A673 (cell line): ENCODE results near the gene LTBP4. TPM values are rescaled to one million over a fixed set of nuclear protein-coding genes. Genes with fewer than 3 reads are reported as not detected.

Experiments
- BruUV-seq: library from RNA; stranded (reverse); fragments of 400-500 nt; replicated peaks from 2 replicates; lab custom pipeline; 2021; lab: Mats Ljungman, UMichigan
- CTCF ChIA-PET: fragments of 300-600 bp; sonication (Branson Sonifier 250); formaldehyde crosslinking; loops from one replicate; lab custom pipeline; 2022; ENCODE audit warnings: antibody characterized with exemption; lab: Charles Lee
- POLR2A ChIA-PET: fragments of 300-600 bp; sonication (Branson Sonifier 250); formaldehyde crosslinking; loops from one replicate; lab custom pipeline; 2022; ENCODE audit warnings: antibody characterized with exemption; ENCODE audit not compliant: low non-redundant PET; lab: Charles Lee
- DNase-seq: peaks from one replicate; pipeline ENCODE4 v3.0.0-alpha.2; 2015; ENCODE audit warnings: low spot score
- H3K27ac ChIP-seq: fragments of 200-600 bp; sonication (generic); 2 replicates; pipeline ENCODE4 v1.5.1; 2016; ENCODE audit warnings: mixed run types, low read depth, mild to moderate bottlenecking, mixed read lengths, antibody characterized with exemption, low read length; ENCODE audit not compliant: poor library complexity, severe bottlenecking
- H3K27me3 ChIP-seq: fragments of 200-600 bp; sonication (generic); replicated peaks from 2 replicates; pipeline ENCODE4 v1.6.1; 2017; ENCODE audit warnings: mixed run types, low read depth, mild to moderate bottlenecking, mixed read lengths, antibody characterized with exemption, low read length; ENCODE audit not compliant: insufficient read depth, poor library complexity
- H3K36me3 ChIP-seq: fragments of 200-600 bp; sonication (generic); 2 replicates; pipeline ENCODE4 v1.6.1; 2016; ENCODE audit warnings: mixed run types, mild to moderate bottlenecking, mixed read lengths, antibody characterized with exemption, low read length; ENCODE audit not compliant: insufficient read depth, poor library complexity, severe bottlenecking
- H3K4me1 ChIP-seq: fragments of 200-600 bp; sonication (generic); 2 replicates; pipeline ENCODE4 v1.6.1; 2017; ENCODE audit warnings: mixed run types, mild to moderate bottlenecking, mixed read lengths, antibody characterized with exemption, low read length; ENCODE audit not compliant: insufficient read depth, poor library complexity, severe bottlenecking
- H3K4me3 ChIP-seq: fragments of 200-600 bp; sonication (generic); 2 replicates; pipeline ENCODE4 v1.5.1; 2016; ENCODE audit warnings: low read depth, mixed run types, mild to moderate bottlenecking, mixed read lengths, low read length; ENCODE audit not compliant: poor library complexity, severe bottlenecking
- H3K9me3 ChIP-seq: fragments of 200-600 bp; sonication (generic); 2 replicates; pipeline ENCODE4 v1.6.1; 2016; ENCODE audit warnings: mixed run types, low read depth, mild to moderate bottlenecking, mixed read lengths, antibody characterized with exemption, low read length; ENCODE audit not compliant: poor library complexity, severe bottlenecking
- EZH2 ChIP-seq: fragments of 200-600 bp; sonication (generic); IDR thresholded peaks from 2 replicates; pipeline ENCODE4 v1.6.1; 2017; ENCODE audit warnings: borderline replicate concordance, low read depth, mild to moderate bottlenecking, mixed read lengths, antibody characterized with exemption, low read length; ENCODE audit not compliant: poor library complexity, severe bottlenecking
- intact Hi-C: fragments of 100-400 bp; cut with micrococcal nuclease; formaldehyde crosslinking; loops from one replicate; pipeline ENCODE4 v1.10.0; 2022; ENCODE audit not compliant: unreplicated experiment
- total RNA-seq: library from RNA; stranded (reverse); gene quantifications from 2 replicates; pipeline ENCODE4 v1.2.3, GENCODE V29; 2021
- TF ChIP-seq, protein P1 (sequence below): fragments of 300-800, 200-600 bp; sonication (generic); conservative IDR thresholded peaks from 2 replicates; pipeline ENCODE4 v1.5.1; 2017; ENCODE audit warnings: low read depth, mild to moderate bottlenecking, antibody characterized with exemption, low read length, moderate library complexity, mixed read lengths

LTBP4 gene
- total RNA-seq, 1 experiment from 2014 or later, result 139 TPM

DNA sequence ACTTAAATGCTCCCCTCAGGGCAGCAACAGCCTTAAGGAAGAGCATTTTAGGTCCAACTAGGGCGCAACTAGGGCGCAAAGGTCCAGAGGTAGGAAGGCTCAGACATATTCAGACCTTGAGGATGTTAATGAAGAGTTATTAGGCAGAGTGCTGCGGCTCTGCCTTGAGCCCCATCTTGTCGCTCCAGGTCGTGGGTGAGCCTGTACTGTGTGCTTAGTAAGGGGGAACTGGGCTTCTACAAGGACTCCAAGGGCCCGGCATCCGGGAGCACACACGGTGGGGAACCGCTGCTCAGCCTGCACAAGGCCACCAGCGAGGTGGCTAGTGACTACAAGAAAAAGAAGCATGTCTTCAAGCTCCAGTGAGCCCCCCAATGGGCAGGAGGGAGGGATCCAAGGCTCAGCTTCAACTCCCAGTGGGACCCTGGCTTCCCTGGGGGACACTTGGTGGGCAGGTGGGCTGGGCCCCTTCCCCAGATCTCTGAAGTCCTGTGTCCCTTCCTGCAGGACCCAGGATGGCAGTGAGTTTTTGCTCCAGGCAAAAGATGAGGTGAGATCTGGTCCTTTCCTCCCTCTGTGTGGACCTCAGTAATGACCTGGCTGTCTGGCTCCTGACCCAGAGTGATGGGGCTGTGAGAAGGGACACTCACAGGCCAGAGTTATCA, 29.2 kb upstream of the LTBP4 start:
- no peaks in the 10 kb centered on the region for H3K36me3 ChIP-seq
- BruUV-seq, result no TSS peak
- intact Hi-C loops, result no loop called here
- ChIA-PET CTCF (no interaction called here), POLR2A (no interaction called here)
- peaks cover 5% of the 10 kb centered on the region for H3K4me1 ChIP-seq
- no peak for DNase-seq
- H3K27me3 ChIP-seq, result peaks cover 18% of the 10 kb centered on the region
- no peak overlapping the region for H3K4me3 ChIP-seq
- H3K9me3 ChIP-seq, result no peaks in the 10 kb centered on the region
- H3K27ac ChIP-seq, result no peak overlapping the region
- no peak for TF ChIP-seq EZH2
- TF ChIP-seq, protein P1, sequence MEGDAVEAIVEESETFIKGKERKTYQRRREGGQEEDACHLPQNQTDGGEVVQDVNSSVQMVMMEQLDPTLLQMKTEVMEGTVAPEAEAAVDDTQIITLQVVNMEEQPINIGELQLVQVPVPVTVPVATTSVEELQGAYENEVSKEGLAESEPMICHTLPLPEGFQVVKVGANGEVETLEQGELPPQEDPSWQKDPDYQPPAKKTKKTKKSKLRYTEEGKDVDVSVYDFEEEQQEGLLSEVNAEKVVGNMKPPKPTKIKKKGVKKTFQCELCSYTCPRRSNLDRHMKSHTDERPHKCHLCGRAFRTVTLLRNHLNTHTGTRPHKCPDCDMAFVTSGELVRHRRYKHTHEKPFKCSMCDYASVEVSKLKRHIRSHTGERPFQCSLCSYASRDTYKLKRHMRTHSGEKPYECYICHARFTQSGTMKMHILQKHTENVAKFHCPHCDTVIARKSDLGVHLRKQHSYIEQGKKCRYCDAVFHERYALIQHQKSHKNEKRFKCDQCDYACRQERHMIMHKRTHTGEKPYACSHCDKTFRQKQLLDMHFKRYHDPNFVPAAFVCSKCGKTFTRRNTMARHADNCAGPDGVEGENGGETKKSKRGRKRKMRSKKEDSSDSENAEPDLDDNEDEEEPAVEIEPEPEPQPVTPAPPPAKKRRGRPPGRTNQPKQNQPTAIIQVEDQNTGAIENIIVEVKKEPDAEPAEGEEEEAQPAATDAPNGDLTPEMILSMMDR, result no peak

GRCh38 chr19:40575326-40575725, 25.8 kb upstream of the LTBP4 start:
- no TSS peak for BruUV-seq
- POLR2A ChIA-PET, result no interaction called here
- H3K36me3 ChIP-seq, result peaks cover 8% of the 10 kb centered on the region
- TF ChIP-seq EZH2, result no peak
- TF ChIP-seq, protein P1, result no peak
- no peak overlapping the region for H3K27ac ChIP-seq
- CTCF ChIA-PET, result no interaction called here
- no peak for DNase-seq
- no peaks in the 10 kb centered on the region for H3K27me3 ChIP-seq
- peaks cover 4% of the 10 kb centered on the region for H3K4me1 ChIP-seq
- intact Hi-C loops, result no loop called here
- no peaks in the 10 kb centered on the region for H3K9me3 ChIP-seq
- no peak overlapping the region for H3K4me3 ChIP-seq

DNA sequence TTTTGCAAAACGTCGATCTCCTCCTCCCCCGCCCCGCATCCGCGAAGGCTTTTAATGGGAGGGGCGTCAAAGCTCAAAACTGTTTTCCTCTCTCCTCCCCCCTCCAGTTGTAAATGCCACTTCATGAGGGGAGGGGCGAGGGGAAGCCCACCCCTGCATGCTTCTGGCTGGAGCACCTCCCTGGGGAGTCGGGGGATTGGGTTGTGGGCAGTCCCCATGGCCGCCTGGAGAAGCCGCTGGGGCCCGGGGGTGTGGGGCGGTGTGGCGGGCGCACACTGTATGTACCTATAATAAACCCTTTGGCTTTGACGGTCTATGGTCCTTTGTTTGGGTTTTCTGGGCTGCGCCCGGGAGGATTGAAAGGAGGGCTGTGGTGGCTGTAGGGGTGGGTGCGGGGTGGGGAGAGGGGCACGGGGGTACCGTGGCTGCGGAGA, 25.0 kb upstream of the LTBP4 start:
- Histone ChIP-seq H3K27me3 (no peaks in the 10 kb centered on the region), H3K4me1 (peaks cover 4% of the 10 kb centered on the region), H3K36me3 (peaks cover 16% of the 10 kb centered on the region), H3K9me3 (no peaks in the 10 kb centered on the region), H3K27ac (peak overlapping the region; percentile 12), H3K4me3 (peak overlapping the region; percentile 71)
- no TSS peak for BruUV-seq
- no peak for TF ChIP-seq EZH2
- TF ChIP-seq, protein P1, result no peak
- no peak for DNase-seq
- intact Hi-C loops, result no loop called here
- ChIA-PET POLR2A (no interaction called here), CTCF (interaction anchor here (0.6 kb wide), 1 partner anchor 59 kb away, joined by 3 read pairs; no protein-coding TSS in a partner anchor)
